HepG2 (cell line): ENCODE results near the gene LINC00237. TPM values are rescaled to one million over a fixed set of nuclear protein-coding genes. Genes with fewer than 3 reads are reported as not detected.

Source experiments
- AGO1 ChIP-seq: fragments of 200-400 bp; formaldehyde crosslinking; IDR thresholded peaks from 2 replicates; pipeline ENCODE4 v1.6.1; 2017; ENCODE audit warnings: mild to moderate bottlenecking, low read depth, low read length, moderate library complexity; ENCODE audit not compliant: poor library complexity, severe bottlenecking
- CBX1 ChIP-seq: IDR thresholded peaks from one replicate; pipeline ENCODE4 v1.6.1; 2016; ENCODE audit warnings: antibody characterized with exemption, low read depth
- DPF2 ChIP-seq: sonication (generic); formaldehyde crosslinking; IDR thresholded peaks from 2 replicates; pipeline ENCODE4 v1.4.0; 2020; ENCODE audit warnings: mild to moderate bottlenecking, low read depth, missing genetic modification reagents, borderline replicate concordance
- ELF3 ChIP-seq: IDR thresholded peaks from 2 replicates; pipeline ENCODE4 v1.6.1; 2016; ENCODE audit warnings: missing genetic modification reagents, missing compliant biosample characterization
- FOSL2 ChIP-seq: sonication (generic); formaldehyde crosslinking; IDR thresholded peaks from 2 replicates; pipeline ENCODE4 v1.4.0; 2020; ENCODE audit warnings: missing genetic modification reagents
- FOXJ3 ChIP-seq: sonication (generic); formaldehyde crosslinking; IDR thresholded peaks from 2 replicates; pipeline ENCODE4 v1.4.0; 2020; ENCODE audit warnings: missing genetic modification reagents, mild to moderate bottlenecking, borderline replicate concordance
- GATA4 ChIP-seq: sonication (generic); IDR thresholded peaks from 2 replicates; pipeline ENCODE4 v1.6.1; 2016; ENCODE audit warnings: antibody characterized with exemption, low read depth, borderline replicate concordance
- GATAD1 ChIP-seq: IDR thresholded peaks from 2 replicates; pipeline ENCODE4 v1.6.1; 2016; ENCODE audit warnings: missing genetic modification reagents, missing compliant biosample characterization
- HIVEP1 ChIP-seq: sonication (generic); formaldehyde crosslinking; IDR thresholded peaks from 2 replicates; pipeline ENCODE4 v1.4.0; 2020; ENCODE audit warnings: mild to moderate bottlenecking, missing genetic modification reagents
- KAT8 ChIP-seq: IDR thresholded peaks from 2 replicates; pipeline ENCODE4 v1.6.1; 2016; ENCODE audit warnings: missing genetic modification reagents, missing compliant biosample characterization
- NKX3-1 ChIP-seq: sonication (generic); formaldehyde crosslinking; IDR thresholded peaks from 2 replicates; pipeline ENCODE4 v1.5.0; 2020; ENCODE audit warnings: missing genetic modification reagents
- SAP130 ChIP-seq: IDR thresholded peaks from 2 replicates; pipeline ENCODE4 v1.6.1; 2016; ENCODE audit warnings: low read depth
- U2AF2 ChIP-seq: fragments of 200-400 bp; formaldehyde crosslinking; IDR thresholded peaks from 2 replicates; pipeline ENCODE4 v1.6.1; 2017; ENCODE audit warnings: low read depth, mild to moderate bottlenecking, low read length
- YY1 ChIP-seq: IDR thresholded peaks from 2 replicates; pipeline ENCODE4 v1.6.1; 2011; ENCODE audit warnings: low read length, low read depth, moderate library complexity, mild to moderate bottlenecking; ENCODE audit not compliant: insufficient read depth, insufficient replicate concordance
- ZNF251 ChIP-seq: sonication (generic); formaldehyde crosslinking; IDR thresholded peaks from 2 replicates; pipeline ENCODE4 v1.9.0; 2021; ENCODE audit warnings: mild to moderate bottlenecking, missing genetic modification reagents
- ZNF552 ChIP-seq: sonication (generic); formaldehyde crosslinking; IDR thresholded peaks from 2 replicates; pipeline ENCODE4 v1.9.0; 2022; ENCODE audit warnings: missing genetic modification reagents, mild to moderate bottlenecking, borderline replicate concordance
- ZNF572 ChIP-seq: sonication (generic); formaldehyde crosslinking; IDR thresholded peaks from 2 replicates; pipeline ENCODE4 v1.5.1; 2020; ENCODE audit warnings: mild to moderate bottlenecking, missing genetic modification reagents
- ZNF597 ChIP-seq: sonication (generic); formaldehyde crosslinking; IDR thresholded peaks from 2 replicates; pipeline ENCODE4 v1.5.0; 2020; ENCODE audit warnings: missing genetic modification reagents
- ZNF629 ChIP-seq: sonication (generic); formaldehyde crosslinking; conservative IDR thresholded peaks from 2 replicates; pipeline ENCODE4 v1.5.0; 2020; ENCODE audit warnings: missing genetic modification reagents
- polyA plus RNA-seq, 8 experiments: library from polyadenylated mRNA; depleted of rRNA in 3 of 8; stranded (reverse) in 7 of 8; unstranded in 1 of 8; fragments of >200 nt; fragmentation: Illumina TruSeq in 4 of 8; extraction: Trizol in 4 of 8; gene quantifications; 2 replicates each; pipeline versions ENCODE4 v1.2.1 to v1.2.3, GENCODE V29; 2011 to 2016; ENCODE audit warnings: low read depth in 4 of 8, missing spikeins in 1 of 8, mixed read lengths in 1 of 8; ENCODE audit not compliant: insufficient read depth in 1 of 8
- total RNA-seq, 5 experiments: library from RNA; depleted of rRNA; stranded (reverse); fragments of >200 nt; fragmentation: Illumina TruSeq; extraction: Trizol; gene quantifications; 2 replicates each; pipeline ENCODE4 v1.2.3, GENCODE V29; 2016; ENCODE audit warnings: low read depth in 1 of 5
- TF ChIP-seq, protein P1 (sequence below): sonication (generic); formaldehyde crosslinking; IDR thresholded peaks from 2 replicates; pipeline ENCODE4 v1.4.0; 2020; ENCODE audit warnings: missing genetic modification reagents, borderline replicate concordance
- TF ChIP-seq, protein P2 (sequence below): sonication (generic); formaldehyde crosslinking; IDR thresholded peaks from 2 replicates; pipeline ENCODE4 v1.5.0; 2020; ENCODE audit warnings: mild to moderate bottlenecking, missing genetic modification reagents, moderate library complexity

Gene LINC00237
- total and polyA plus RNA-seq, 2 of the 13 experiments (the other 11 are each of a cell fraction or from before 2014, with no cell fraction given), result not detected

GRCh38 chr20:21127201-21127981 is 21.2 kb upstream of the LINC00237 start (continued):
- TF ChIP-seq, protein P1, sequence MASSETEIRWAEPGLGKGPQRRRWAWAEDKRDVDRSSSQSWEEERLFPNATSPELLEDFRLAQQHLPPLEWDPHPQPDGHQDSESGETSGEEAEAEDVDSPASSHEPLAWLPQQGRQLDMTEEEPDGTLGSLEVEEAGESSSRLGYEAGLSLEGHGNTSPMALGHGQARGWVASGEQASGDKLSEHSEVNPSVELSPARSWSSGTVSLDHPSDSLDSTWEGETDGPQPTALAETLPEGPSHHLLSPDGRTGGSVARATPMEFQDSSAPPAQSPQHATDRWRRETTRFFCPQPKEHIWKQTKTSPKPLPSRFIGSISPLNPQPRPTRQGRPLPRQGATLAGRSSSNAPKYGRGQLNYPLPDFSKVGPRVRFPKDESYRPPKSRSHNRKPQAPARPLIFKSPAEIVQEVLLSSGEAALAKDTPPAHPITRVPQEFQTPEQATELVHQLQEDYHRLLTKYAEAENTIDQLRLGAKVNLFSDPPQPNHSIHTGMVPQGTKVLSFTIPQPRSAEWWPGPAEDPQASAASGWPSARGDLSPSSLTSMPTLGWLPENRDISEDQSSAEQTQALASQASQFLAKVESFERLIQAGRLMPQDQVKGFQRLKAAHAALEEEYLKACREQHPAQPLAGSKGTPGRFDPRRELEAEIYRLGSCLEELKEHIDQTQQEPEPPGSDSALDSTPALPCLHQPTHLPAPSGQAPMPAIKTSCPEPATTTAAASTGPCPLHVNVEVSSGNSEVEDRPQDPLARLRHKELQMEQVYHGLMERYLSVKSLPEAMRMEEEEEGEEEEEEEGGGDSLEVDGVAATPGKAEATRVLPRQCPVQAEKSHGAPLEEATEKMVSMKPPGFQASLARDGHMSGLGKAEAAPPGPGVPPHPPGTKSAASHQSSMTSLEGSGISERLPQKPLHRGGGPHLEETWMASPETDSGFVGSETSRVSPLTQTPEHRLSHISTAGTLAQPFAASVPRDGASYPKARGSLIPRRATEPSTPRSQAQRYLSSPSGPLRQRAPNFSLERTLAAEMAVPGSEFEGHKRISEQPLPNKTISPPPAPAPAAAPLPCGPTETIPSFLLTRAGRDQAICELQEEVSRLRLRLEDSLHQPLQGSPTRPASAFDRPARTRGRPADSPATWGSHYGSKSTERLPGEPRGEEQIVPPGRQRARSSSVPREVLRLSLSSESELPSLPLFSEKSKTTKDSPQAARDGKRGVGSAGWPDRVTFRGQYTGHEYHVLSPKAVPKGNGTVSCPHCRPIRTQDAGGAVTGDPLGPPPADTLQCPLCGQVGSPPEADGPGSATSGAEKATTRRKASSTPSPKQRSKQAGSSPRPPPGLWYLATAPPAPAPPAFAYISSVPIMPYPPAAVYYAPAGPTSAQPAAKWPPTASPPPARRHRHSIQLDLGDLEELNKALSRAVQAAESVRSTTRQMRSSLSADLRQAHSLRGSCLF (CRISPR knock-in tag), result 0 out of 2 replicates have a peak, but pooled peaks have one; percentile 32
- TF ChIP-seq ZNF597 (CRISPR knock-in tag), result no peak
- no peak for TF ChIP-seq DPF2 (CRISPR knock-in tag)
- TF ChIP-seq FOSL2 (CRISPR knock-in tag), result no peak
- no peak for TF ChIP-seq ZNF251 (CRISPR knock-in tag)
- TF ChIP-seq ZNF629 (CRISPR knock-in tag), result no peak
- no peak for TF ChIP-seq KAT8 (CRISPR knock-in tag)
- TF ChIP-seq CBX1, result no peak
- no peak for TF ChIP-seq GATAD1
- TF ChIP-seq ZNF572, result no peak
- TF ChIP-seq NKX3-1 (CRISPR knock-in tag), result no peak
- TF ChIP-seq GATA4, result no peak
- TF ChIP-seq SAP130 (CRISPR knock-in tag), result peak; percentile 37
- TF ChIP-seq ELF3 (CRISPR knock-in tag), result no peak
- no peak for TF ChIP-seq ZNF552 (CRISPR knock-in tag)
- TF ChIP-seq YY1, result no peak
- TF ChIP-seq U2AF2, result no peak
- no peak for TF ChIP-seq HIVEP1 (CRISPR knock-in tag)
- TF ChIP-seq AGO1, result no peak
- no peak for TF ChIP-seq FOXJ3 (CRISPR knock-in tag)
- TF ChIP-seq, protein P2, sequence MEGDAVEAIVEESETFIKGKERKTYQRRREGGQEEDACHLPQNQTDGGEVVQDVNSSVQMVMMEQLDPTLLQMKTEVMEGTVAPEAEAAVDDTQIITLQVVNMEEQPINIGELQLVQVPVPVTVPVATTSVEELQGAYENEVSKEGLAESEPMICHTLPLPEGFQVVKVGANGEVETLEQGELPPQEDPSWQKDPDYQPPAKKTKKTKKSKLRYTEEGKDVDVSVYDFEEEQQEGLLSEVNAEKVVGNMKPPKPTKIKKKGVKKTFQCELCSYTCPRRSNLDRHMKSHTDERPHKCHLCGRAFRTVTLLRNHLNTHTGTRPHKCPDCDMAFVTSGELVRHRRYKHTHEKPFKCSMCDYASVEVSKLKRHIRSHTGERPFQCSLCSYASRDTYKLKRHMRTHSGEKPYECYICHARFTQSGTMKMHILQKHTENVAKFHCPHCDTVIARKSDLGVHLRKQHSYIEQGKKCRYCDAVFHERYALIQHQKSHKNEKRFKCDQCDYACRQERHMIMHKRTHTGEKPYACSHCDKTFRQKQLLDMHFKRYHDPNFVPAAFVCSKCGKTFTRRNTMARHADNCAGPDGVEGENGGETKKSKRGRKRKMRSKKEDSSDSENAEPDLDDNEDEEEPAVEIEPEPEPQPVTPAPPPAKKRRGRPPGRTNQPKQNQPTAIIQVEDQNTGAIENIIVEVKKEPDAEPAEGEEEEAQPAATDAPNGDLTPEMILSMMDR, result no peak
